Activated effector memory CD4-positive, alpha-beta T cell treated with Interleukin-2 at 50 U/mL for 16 hours (primary cell): ENCODE data around the gene AOPEP.

Source experiments
- DNase-seq: peaks from one replicate; pipeline ENCODE4 v3.0.0-alpha.2; 2020

Gene AOPEP

GRCh38 chr9:94851467-94851866, 125.0 kb downstream of the AOPEP start:
- no peak for DNase-seq

- DNase-seq: no peak
Measured at GRCh38 chr9:94851892-94852291, 125.4 kb downstream of the AOPEP start.

- DNase-seq: no peak
Measured at GRCh38 chr9:94852373-94852772, 125.9 kb downstream of the AOPEP start.

- no peak for DNase-seq
Measured at GRCh38 chr9:94853887-94854286, 127.4 kb downstream of the AOPEP start.

- no peak for DNase-seq
Measured at GRCh38 chr9:94855903-94856302, 129.4 kb downstream of the AOPEP start.

- DNase-seq: no peak
Measured at GRCh38 chr9:94857791-94858190, 131.3 kb downstream of the AOPEP start.

- DNase-seq: no peak
Measured at GRCh38 chr9:94859226-94859625, 132.7 kb downstream of the AOPEP start.

- no peak for DNase-seq
Measured at GRCh38 chr9:94859891-94860290, 133.4 kb downstream of the AOPEP start.

GRCh38 chr9:94860678-94861588, 134.4 kb downstream of the AOPEP start:
- peak; percentile 54 for DNase-seq

GRCh38 chr9:94861589-94862272, 135.2 kb downstream of the AOPEP start:
- no peak for DNase-seq

- no peak for DNase-seq
Measured at GRCh38 chr9:94864196-94864595, 137.7 kb downstream of the AOPEP start.

GRCh38 chr9:94864862-94865509, 138.5 kb downstream of the AOPEP start:
- no peak for DNase-seq

- DNase-seq: no peak
Measured at GRCh38 chr9:94865582-94866452, 139.3 kb downstream of the AOPEP start.

GRCh38 chr9:94866770-94867169, 140.3 kb downstream of the AOPEP start:
- no peak for DNase-seq

GRCh38 chr9:94867281-94867841, 140.9 kb downstream of the AOPEP start:
- DNase-seq: no peak

- DNase-seq: no peak
Measured at GRCh38 chr9:94867842-94868312, 141.4 kb downstream of the AOPEP start.

- DNase-seq: no peak
Measured at GRCh38 chr9:94868464-94868863, 142.0 kb downstream of the AOPEP start.

GRCh38 chr9:94869415-94869843, 142.9 kb downstream of the AOPEP start:
- DNase-seq: no peak

GRCh38 chr9:94870465-94870792, 143.9 kb downstream of the AOPEP start:
- no peak for DNase-seq

- DNase-seq: peak; percentile 24
Measured at GRCh38 chr9:94870793-94871558, 144.5 kb downstream of the AOPEP start.

GRCh38 chr9:94872083-94872833, 145.8 kb downstream of the AOPEP start:
- DNase-seq: no peak
